Nephron (organoid): Measurements from ENCODE around the gene SALL3.
A peak's percentile ranks its signal among the peaks of the same experiment; 100 is the strongest.

ENCODE experiments used
- H3K27ac Mint-ChIP-seq, 3 experiments: 2 replicates each; pipeline ENCODE4 v1.8.0; 2020; ENCODE audit warnings: mixed read lengths in 3 of 3, mild to moderate bottlenecking in 2 of 3, moderate library complexity in 1 of 3
- H3K27me3 Mint-ChIP-seq: 2 replicates; pipeline ENCODE4 v1.8.0; 2021; ENCODE audit warnings: low read depth, mild to moderate bottlenecking, moderate library complexity, mixed read lengths
- H3K36me3 Mint-ChIP-seq: 2 replicates; pipeline ENCODE4 v1.8.0; 2020; ENCODE audit warnings: low read depth, mixed read lengths
- H3K4me1 Mint-ChIP-seq: 2 replicates; pipeline ENCODE4 v1.8.0; 2020; ENCODE audit warnings: mixed read lengths
- H3K4me3 Mint-ChIP-seq, 3 experiments: 2 replicates each; pipeline ENCODE4 v1.8.0; 2020; ENCODE audit warnings: mild to moderate bottlenecking in 3 of 3, mixed read lengths in 3 of 3, moderate library complexity in 2 of 3
- H3K9me3 Mint-ChIP-seq: 2 replicates; pipeline ENCODE4 v1.8.0; 2020; ENCODE audit warnings: mixed read lengths
- TF ChIP-seq, protein P1 (sequence below), 3 experiments: fragments of 200-600 bp; sonication (generic); IDR thresholded peaks; one replicate each; pipeline ENCODE4 v1.5.0; 2021; ENCODE audit warnings: antibody characterized with exemption in 3 of 3; ENCODE audit not compliant: unreplicated experiment in 3 of 3

Gene SALL3

DNA sequence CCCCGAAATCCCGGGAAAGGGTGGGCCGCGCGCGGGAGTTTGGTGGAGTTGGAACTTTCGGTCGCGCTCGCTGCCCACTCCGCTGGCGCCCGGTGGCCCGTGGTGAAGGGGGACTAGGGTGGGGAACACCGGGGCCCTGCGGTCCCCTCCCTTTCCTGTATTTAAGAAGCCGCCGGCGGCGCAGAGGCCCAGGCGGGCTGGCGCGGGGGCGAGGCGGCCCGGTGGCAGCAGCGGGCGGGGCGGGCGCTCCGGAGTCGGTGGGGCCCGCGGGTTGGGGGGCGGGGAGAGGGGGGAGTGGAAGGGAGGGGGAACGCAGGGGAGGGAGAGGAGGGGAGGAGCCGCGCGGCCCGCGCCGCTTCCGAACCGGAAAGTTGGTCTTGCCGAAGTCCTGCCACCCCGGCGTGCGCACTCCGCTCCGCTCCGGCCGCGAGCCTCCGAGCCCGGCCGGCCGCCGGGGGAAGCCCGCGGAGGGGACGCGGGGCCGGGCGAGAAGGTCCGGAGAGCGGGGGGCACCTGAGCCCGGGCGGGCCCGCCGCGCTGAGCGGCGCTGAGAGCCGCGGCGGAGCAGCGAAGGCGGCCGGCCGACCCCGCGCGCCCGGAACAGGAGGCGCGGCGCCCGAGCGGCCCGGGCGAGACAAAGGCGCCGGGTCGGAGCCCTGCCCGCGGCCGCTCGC, 425 bp upstream of the SALL3 start:
- no peak overlapping the region for H3K27ac Mint-ChIP-seq
- peak overlapping the region in 1 of 3 experiments; percentile 70 for H3K4me3 Mint-ChIP-seq
- no peaks in the 10 kb centered on the region for H3K36me3 Mint-ChIP-seq
- TF ChIP-seq, protein P1, sequence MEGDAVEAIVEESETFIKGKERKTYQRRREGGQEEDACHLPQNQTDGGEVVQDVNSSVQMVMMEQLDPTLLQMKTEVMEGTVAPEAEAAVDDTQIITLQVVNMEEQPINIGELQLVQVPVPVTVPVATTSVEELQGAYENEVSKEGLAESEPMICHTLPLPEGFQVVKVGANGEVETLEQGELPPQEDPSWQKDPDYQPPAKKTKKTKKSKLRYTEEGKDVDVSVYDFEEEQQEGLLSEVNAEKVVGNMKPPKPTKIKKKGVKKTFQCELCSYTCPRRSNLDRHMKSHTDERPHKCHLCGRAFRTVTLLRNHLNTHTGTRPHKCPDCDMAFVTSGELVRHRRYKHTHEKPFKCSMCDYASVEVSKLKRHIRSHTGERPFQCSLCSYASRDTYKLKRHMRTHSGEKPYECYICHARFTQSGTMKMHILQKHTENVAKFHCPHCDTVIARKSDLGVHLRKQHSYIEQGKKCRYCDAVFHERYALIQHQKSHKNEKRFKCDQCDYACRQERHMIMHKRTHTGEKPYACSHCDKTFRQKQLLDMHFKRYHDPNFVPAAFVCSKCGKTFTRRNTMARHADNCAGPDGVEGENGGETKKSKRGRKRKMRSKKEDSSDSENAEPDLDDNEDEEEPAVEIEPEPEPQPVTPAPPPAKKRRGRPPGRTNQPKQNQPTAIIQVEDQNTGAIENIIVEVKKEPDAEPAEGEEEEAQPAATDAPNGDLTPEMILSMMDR (IDR thresholded peaks at IDR 0.05; ENCODE audit: unreplicated experiment in 3 of 3), result no peak
- peaks cover 29% of the 10 kb centered on the region for H3K4me1 Mint-ChIP-seq
- peaks cover 8% of the 10 kb centered on the region for H3K9me3 Mint-ChIP-seq
- peaks cover 82% of the 10 kb centered on the region for H3K27me3 Mint-ChIP-seq

DNA sequence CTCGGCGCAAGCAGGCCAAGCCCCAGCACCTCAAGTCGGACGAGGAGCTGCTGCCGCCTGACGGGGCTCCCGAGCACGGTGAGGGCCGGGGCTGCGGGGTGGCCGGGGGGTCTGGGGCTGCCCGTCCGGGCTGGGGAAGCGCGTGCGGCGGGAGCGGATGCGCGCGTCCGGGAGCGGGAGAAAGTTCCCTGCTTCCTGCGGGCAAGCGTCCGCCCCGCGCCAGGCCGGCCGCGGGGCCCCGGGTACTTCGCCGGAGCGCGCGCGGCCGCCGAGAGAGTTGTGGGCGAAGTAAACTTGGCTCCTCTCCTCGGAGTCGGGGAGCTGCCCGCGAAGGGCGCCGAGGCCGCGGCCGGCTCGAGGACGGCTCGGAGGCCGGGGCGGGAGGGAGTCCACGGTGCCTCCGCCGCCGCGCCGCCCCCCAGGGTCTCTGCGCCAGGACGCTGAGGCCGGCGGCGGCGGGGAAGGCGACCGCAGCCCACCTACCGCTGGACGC, 707 bp downstream of the SALL3 start:
- peaks cover 82% of the 10 kb centered on the region for H3K27me3 Mint-ChIP-seq
- H3K4me1 Mint-ChIP-seq, result peaks cover 22% of the 10 kb centered on the region
- H3K36me3 Mint-ChIP-seq, result no peaks in the 10 kb centered on the region
- TF ChIP-seq, protein P1 (IDR thresholded peaks at IDR 0.05; ENCODE audit: unreplicated experiment in 3 of 3), result no peak
- no peak overlapping the region for H3K4me3 Mint-ChIP-seq
- H3K27ac Mint-ChIP-seq, result no peak overlapping the region
- H3K9me3 Mint-ChIP-seq, result peaks cover 11% of the 10 kb centered on the region

DNA sequence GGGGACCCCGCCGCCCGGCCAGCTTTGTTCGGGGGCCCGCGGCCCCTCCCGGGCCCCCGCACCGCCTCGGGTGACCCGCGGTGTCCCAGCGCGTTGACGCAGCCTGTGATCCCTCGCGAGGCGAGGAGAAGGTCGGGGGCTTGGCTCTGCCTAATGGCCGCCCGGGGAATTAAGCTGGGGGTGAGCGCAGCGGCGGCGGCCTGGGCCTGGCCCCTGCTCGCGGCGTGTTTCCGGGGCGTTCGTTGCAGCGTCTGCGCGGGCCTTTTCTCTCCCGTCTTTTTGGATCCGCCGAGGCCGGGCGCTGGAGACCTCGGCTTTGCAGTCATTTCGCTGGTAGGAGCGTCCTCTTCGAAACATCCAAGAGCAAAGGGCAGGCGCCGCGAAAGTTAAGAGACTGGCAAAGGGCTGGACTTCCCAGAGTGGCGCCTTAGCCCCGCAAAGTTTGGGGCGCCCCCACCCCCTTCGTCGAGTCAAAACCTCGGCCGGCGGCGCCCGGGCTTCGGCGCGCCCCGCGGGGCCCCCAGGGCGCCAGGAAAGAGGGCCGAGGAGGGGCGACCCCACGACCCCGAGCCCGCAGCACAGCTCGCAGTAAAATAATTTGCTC, 1.3 kb downstream of the SALL3 start:
- Mint-ChIP-seq H3K36me3 (no peaks in the 10 kb centered on the region), H3K27ac (peak overlapping the region in 1 of 3 experiments; percentile 63), H3K4me3 (peak overlapping the region; percentile 66 to 78 (median 74)), H3K27me3 (peaks cover 82% of the 10 kb centered on the region), H3K9me3 (peaks cover 8% of the 10 kb centered on the region), H3K4me1 (peaks cover 20% of the 10 kb centered on the region)
- TF ChIP-seq, protein P1 (IDR thresholded peaks at IDR 0.05; ENCODE audit: unreplicated experiment in 3 of 3), result no peak

- H3K27me3 Mint-ChIP-seq, result peaks cover 82% of the 10 kb centered on the region
- H3K27ac Mint-ChIP-seq, result peak overlapping the region in 1 of 3 experiments; percentile 63
- no peaks in the 10 kb centered on the region for H3K36me3 Mint-ChIP-seq
- peak overlapping the region; percentile 66 to 78 (median 74) for H3K4me3 Mint-ChIP-seq
- TF ChIP-seq, protein P1 (IDR thresholded peaks at IDR 0.05; ENCODE audit: unreplicated experiment in 3 of 3), result no peak
- H3K4me1 Mint-ChIP-seq, result peaks cover 20% of the 10 kb centered on the region
- peaks cover 8% of the 10 kb centered on the region for H3K9me3 Mint-ChIP-seq
Measured at GRCh38 chr18:78981394-78981831, 1.8 kb downstream of the SALL3 start.

- Mint-ChIP-seq H3K27ac (peak overlapping the region in 1 of 3 experiments; percentile 63), H3K9me3 (peaks cover 6% of the 10 kb centered on the region), H3K4me3 (peak overlapping the region; percentile 66 to 78 (median 74)), H3K36me3 (no peaks in the 10 kb centered on the region), H3K4me1 (peaks cover 18% of the 10 kb centered on the region), H3K27me3 (peaks cover 80% of the 10 kb centered on the region)
- TF ChIP-seq, protein P1 (IDR thresholded peaks at IDR 0.05; ENCODE audit: unreplicated experiment in 3 of 3), result no peak
Measured at GRCh38 chr18:78981989-78982620, 2.5 kb downstream of the SALL3 start.
